LNCAP (cell line): Measurements from ENCODE around the gene GOLGA2.

Experiments used
- TF ChIP-seq, protein P1 (sequence below): fragments of 450-650 bp; IDR thresholded peaks from 2 replicates; pipeline ENCODE4 v1.5.1; 2017; ENCODE audit warnings: mild to moderate bottlenecking

GOLGA2 gene

GRCh38 chr9:128271512-128271911 is 4.3 kb downstream of the GOLGA2 start:
- TF ChIP-seq, protein P1, sequence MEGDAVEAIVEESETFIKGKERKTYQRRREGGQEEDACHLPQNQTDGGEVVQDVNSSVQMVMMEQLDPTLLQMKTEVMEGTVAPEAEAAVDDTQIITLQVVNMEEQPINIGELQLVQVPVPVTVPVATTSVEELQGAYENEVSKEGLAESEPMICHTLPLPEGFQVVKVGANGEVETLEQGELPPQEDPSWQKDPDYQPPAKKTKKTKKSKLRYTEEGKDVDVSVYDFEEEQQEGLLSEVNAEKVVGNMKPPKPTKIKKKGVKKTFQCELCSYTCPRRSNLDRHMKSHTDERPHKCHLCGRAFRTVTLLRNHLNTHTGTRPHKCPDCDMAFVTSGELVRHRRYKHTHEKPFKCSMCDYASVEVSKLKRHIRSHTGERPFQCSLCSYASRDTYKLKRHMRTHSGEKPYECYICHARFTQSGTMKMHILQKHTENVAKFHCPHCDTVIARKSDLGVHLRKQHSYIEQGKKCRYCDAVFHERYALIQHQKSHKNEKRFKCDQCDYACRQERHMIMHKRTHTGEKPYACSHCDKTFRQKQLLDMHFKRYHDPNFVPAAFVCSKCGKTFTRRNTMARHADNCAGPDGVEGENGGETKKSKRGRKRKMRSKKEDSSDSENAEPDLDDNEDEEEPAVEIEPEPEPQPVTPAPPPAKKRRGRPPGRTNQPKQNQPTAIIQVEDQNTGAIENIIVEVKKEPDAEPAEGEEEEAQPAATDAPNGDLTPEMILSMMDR = no peak

DNA sequence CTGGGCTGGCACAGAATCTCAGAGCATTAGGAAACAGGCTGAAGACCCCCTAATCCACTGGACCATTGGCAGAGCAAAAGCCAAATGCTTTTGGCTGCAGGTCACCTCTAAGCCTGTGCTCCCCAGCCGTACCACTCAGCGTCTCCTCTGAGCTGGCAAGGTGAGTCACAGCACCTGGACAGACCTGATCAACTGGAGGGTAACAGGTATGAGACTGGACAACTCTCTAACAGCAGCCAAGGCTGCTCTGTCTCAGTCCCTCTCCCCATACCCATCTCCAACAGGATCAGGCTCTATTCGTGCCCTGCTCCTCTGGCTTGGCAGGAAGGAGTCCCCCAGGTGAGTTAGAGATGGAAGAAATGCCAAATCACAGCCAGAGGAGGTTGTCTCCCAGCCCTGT is 4.7 kb downstream of the GOLGA2 start:
- TF ChIP-seq, protein P1 = no peak

GRCh38 chr9:128266868-128267590 is 8.8 kb downstream of the GOLGA2 start:
- TF ChIP-seq, protein P1 = no peak

- TF ChIP-seq, protein P1 = no peak
Measured at GRCh38 chr9:128265348-128265847, 10.4 kb downstream of the GOLGA2 start.

DNA sequence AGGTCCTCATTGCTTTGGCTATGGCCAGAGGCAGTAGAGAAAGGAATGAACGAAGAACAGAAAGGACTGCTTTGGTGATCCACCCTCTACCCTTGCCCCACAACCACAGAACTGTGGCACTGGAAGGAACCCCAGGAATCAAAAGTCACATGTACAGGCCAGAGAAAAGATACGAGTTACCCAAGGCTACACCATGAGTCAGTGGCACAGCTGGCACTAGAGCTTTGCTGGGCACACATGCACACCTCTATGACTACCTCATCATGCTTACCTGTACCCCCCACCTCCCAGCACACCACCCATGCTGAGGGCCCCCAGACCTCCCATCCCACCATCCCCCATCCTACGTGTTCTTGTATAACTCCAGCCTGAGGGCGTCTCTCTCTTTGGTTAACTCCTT is 13.1 kb downstream of the GOLGA2 start:
- TF ChIP-seq, protein P1 = no peak

DNA sequence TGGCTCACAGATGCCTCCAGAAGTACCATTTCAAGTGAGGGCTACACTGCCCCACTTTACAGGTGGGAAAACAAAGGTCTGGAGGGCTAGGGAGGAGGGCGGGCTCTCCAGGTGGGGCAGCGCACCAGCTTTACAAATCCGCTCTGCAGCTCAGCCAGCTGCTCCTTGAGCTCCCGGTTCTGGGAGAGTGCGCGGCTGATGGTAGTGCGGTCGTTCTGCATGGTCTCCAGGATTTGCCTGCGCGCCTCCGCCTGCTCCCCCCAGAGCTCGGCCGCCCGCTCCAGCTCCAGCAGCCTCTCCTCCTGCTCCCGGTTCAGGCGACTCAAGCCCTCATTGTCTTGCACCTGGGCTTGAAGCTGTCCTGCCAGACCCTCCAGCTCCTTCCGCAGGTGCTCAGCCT is 15.5 kb downstream of the GOLGA2 start:
- TF ChIP-seq, protein P1 = no peak

DNA sequence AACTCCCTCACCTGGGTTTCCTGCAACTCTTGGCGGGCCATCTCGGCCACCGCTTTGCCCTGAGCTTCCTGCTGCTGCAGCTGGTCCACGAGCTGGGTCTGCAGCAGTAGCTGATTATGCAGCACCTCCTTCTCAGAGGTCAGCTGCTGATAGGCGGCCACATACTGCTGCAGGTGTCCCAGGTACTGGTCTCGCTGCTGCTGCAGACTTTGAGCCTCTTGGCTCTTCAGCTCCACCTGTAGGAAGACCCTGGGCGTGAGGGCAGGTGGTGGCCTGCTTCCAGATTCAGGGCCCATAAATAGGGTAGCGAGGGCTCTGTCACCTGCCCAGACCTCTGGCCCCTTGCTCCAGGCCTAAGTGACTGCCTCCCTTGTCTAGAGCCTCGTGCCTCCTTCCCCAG is 16.7 kb downstream of the GOLGA2 start:
- TF ChIP-seq, protein P1 = no peak
